ENCODE results near the gene CCDC148.

CCDC148 gene

DNA sequence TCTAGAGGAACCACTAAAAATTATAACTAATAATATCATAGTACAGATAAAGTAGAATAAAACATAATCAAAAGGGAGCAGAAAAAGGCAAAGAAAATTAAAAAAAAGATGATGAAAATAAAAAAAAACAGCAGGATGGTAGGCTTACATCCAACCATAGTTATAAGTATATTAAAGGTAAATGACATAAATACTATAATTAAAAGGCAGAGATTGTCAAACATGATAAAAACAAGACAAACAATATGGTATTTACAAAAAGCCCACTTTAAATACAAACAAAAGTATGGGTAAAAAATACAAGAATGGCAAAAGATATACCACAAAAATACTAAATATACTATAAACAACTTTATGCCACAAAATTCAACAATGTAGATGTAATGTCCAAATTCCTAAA lies 24.4 kb downstream of the CCDC148 start:
- H3K27ac ChIP-seq = no peak overlapping the region
- TF ChIP-seq, protein P1, sequence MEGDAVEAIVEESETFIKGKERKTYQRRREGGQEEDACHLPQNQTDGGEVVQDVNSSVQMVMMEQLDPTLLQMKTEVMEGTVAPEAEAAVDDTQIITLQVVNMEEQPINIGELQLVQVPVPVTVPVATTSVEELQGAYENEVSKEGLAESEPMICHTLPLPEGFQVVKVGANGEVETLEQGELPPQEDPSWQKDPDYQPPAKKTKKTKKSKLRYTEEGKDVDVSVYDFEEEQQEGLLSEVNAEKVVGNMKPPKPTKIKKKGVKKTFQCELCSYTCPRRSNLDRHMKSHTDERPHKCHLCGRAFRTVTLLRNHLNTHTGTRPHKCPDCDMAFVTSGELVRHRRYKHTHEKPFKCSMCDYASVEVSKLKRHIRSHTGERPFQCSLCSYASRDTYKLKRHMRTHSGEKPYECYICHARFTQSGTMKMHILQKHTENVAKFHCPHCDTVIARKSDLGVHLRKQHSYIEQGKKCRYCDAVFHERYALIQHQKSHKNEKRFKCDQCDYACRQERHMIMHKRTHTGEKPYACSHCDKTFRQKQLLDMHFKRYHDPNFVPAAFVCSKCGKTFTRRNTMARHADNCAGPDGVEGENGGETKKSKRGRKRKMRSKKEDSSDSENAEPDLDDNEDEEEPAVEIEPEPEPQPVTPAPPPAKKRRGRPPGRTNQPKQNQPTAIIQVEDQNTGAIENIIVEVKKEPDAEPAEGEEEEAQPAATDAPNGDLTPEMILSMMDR (IDR thresholded peaks at IDR 0.05; ENCODE audit: low read depth, low read length, missing control alignments) = no peak
- H3K36me3 ChIP-seq (replicated peaks) = no peaks in the 10 kb centered on the region
- no peaks in the 10 kb centered on the region for H3K27me3 ChIP-seq (replicated peaks)
- in situ Hi-C loops (cut with HindIII; ENCODE audit: low pct_ligation_motif_present, low sequenced_read_pairs) = no loop called here
- H3K4me3 ChIP-seq (ENCODE audit: low read depth, low read length) = no peak overlapping the region
- DNase-seq = no peak

DNA sequence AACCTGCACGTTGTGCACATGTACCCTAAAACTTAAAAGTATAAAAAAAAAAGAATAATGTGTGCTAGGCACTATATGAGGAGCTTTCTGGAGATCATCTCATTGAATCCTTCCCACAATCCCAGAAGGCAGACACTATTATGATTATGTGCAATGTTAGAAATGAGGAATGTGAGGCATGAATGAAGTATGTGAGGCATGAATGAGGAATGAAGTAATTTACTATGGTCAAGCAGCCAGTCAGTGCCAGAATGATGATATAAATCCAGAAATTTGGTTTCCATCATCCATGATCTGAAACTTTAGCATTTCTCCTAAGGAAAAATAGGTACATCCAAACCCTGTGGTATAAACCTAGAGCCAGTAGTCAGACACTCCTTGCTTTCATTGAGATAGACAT lies 42.0 kb downstream of the CCDC148 start:
- in situ Hi-C loops (cut with HindIII; ENCODE audit: low pct_ligation_motif_present, low sequenced_read_pairs) = no loop called here
- peak; percentile 39 for DNase-seq
- Histone ChIP-seq H3K36me3 (replicated peaks) (no peaks in the 10 kb centered on the region), H3K27me3 (replicated peaks) (no peaks in the 10 kb centered on the region), H3K27ac (peak overlapping the region; percentile 50), H3K4me3 (ENCODE audit: low read depth, low read length) (no peak overlapping the region)
- TF ChIP-seq, protein P1 (IDR thresholded peaks at IDR 0.05; ENCODE audit: low read depth, low read length, missing control alignments) = no peak

DNA sequence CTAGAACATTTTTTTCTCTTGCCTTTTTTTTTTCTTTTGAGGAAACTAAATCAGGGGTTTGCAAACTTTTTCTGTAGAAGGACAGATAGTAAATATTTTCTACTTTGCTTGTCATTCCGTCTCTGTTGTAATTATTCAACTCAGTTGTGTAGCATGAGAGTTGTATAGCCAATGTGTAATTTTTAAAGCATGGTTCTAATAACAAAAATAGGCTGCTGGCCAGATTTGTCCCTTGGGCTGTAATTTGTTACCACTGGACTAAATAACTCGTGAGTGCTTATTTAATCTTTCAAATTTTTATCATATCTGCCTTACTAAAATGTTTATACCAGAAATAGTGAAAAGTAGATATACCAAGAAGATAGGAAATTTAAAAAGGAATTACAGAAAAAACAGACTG lies 43.0 kb downstream of the CCDC148 start:
- H3K4me3 ChIP-seq (ENCODE audit: low read depth, low read length) = no peak overlapping the region
- TF ChIP-seq, protein P1 (IDR thresholded peaks at IDR 0.05; ENCODE audit: low read depth, low read length, missing control alignments) = no peak
- H3K27ac ChIP-seq = peak overlapping the region; percentile 50
- no peaks in the 10 kb centered on the region for H3K36me3 ChIP-seq (replicated peaks)
- DNase-seq = no peak
- no peaks in the 10 kb centered on the region for H3K27me3 ChIP-seq (replicated peaks)
- in situ Hi-C loops (cut with HindIII; ENCODE audit: low pct_ligation_motif_present, low sequenced_read_pairs) = no loop called here

DNA sequence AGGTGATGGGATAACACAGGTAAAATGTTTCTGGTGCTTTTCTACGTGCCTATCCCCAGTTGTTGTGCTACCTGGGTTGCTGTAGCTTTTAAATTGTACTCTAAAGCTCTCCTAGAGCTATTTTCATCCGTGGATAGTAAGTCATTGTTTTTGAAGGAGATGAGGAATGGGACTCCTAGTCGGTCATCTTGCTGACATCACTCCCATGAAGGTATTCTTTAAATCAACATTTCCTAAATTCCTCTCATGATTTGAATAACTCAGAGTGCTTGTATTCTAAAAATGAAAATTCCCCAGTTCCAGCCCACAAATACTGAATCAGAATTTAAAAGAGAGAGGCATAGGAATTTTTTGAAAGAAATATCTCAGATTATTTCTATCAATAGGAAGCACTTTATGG lies 44.3 kb downstream of the CCDC148 start:
- no peaks in the 10 kb centered on the region for H3K36me3 ChIP-seq (replicated peaks)
- in situ Hi-C loops (cut with HindIII; ENCODE audit: low pct_ligation_motif_present, low sequenced_read_pairs) = no loop called here
- H3K4me3 ChIP-seq (ENCODE audit: low read depth, low read length) = no peak overlapping the region
- TF ChIP-seq, protein P1 (IDR thresholded peaks at IDR 0.05; ENCODE audit: low read depth, low read length, missing control alignments) = no peak
- peak; percentile 56 for DNase-seq
- peak overlapping the region; percentile 11 for H3K27ac ChIP-seq
- no peaks in the 10 kb centered on the region for H3K27me3 ChIP-seq (replicated peaks)

DNA sequence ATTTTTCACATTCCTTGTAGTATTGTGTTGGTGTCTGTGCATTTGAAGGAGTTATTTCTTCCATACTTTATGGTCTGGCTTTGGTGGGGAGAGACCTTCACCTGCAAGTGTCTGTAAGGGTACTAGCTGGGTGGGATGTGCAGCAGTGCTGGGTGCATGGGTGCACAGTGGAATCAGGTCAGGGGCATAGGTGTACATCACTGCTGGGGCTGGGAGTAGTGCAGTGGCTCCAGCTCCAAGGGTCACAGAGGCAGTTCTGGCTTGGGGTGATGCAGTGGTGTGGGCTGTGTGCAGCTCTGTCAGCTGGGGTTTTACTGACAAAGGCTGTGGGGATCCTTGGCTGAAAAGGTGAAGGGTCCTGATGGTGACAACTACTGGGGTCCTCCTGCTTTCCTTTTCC lies 44.8 kb downstream of the CCDC148 start:
- Histone ChIP-seq H3K27me3 (replicated peaks) (no peaks in the 10 kb centered on the region), H3K27ac (peak overlapping the region; percentile 11), H3K36me3 (replicated peaks) (no peaks in the 10 kb centered on the region), H3K4me3 (ENCODE audit: low read depth, low read length) (no peak overlapping the region)
- TF ChIP-seq, protein P1 (IDR thresholded peaks at IDR 0.05; ENCODE audit: low read depth, low read length, missing control alignments) = no peak
- no peak for DNase-seq
- in situ Hi-C loops (cut with HindIII; ENCODE audit: low pct_ligation_motif_present, low sequenced_read_pairs) = no loop called here

DNA sequence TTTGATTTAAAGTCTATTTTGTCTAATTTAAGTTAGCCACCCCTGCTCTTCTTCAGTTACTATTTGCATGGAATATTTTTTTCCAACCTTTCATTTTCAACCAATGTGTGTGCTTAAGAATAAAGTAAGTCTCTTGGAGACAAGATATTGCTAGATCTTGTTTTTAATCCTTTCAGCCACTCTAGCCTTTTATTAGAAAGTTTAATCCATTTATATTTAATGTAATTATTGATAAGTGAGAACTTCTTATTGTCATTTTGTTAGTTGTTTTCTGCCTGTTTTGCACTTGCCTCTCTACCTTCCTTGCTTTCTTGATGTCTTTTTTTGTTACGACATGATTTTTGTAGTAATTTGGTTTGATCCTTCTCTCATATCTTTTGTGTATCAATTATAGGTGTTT lies 46.4 kb downstream of the CCDC148 start:
- TF ChIP-seq, protein P1 (IDR thresholded peaks at IDR 0.05; ENCODE audit: low read depth, low read length, missing control alignments) = no peak
- H3K27me3 ChIP-seq (replicated peaks) = no peaks in the 10 kb centered on the region
- no peak for DNase-seq
- no peak overlapping the region for H3K4me3 ChIP-seq (ENCODE audit: low read depth, low read length)
- in situ Hi-C loops (cut with HindIII; ENCODE audit: low pct_ligation_motif_present, low sequenced_read_pairs) = no loop called here
- H3K27ac ChIP-seq = no peak overlapping the region
- no peaks in the 10 kb centered on the region for H3K36me3 ChIP-seq (replicated peaks)
